HCT116 (cell line): ENCODE measurements around the gene MAPK1. TPM values are rescaled to one million over a fixed set of nuclear protein-coding genes. Genes with fewer than 3 reads are reported as not detected.

Source experiments
- ATAC-seq: fragments of 200-7000 bp; cut with Tn5 transposase; 2 replicates; pipeline ENCODE4 v1.9.1; 2020; ENCODE audit warnings: mild to moderate bottlenecking, moderate library complexity
- BruUV-seq: library from RNA; stranded (reverse); fragments of 400-500 nt; replicated peaks from 2 replicates; lab custom pipeline; 2021; lab: Mats Ljungman, UMichigan
- CTCF ChIA-PET: fragments of 300-600 bp; sonication (Branson Sonifier 250); formaldehyde crosslinking; loops from one replicate; lab custom pipeline; 2021; ENCODE audit warnings: antibody characterized with exemption; lab: Charles Lee
- POLR2A ChIA-PET: fragments of 300-600, 350-600 bp; sonication (Branson Sonifier 250); formaldehyde crosslinking; loops from one replicate; lab custom pipeline; 2021; ENCODE audit warnings: antibody characterized with exemption; lab: Charles Lee
- RAD21 ChIA-PET, 2 experiments: fragments of 300-600 bp; sonication (Branson Sonifier 250); formaldehyde crosslinking; loops; one replicate each; lab custom pipeline; 2023; ENCODE audit warnings: low total read pairs in 2 of 2; ENCODE audit not compliant: uncharacterized antibody in 2 of 2, unreplicated experiment in 2 of 2, low non-redundant PET in 1 of 2; lab: Charles Lee
- DNase-seq: peaks from one replicate; pipeline ENCODE4 v3.0.0-alpha.2; 2010; ENCODE audit warnings: low read depth, low spot score
- H2AFZ ChIP-seq: fragments of 200-600 bp; shearing (Covaris generic), sonication (generic); 2 replicates; pipeline ENCODE4 v1.6.1; 2017; ENCODE audit warnings: low read depth, mixed run types, mixed read lengths, antibody characterized with exemption, low read length; ENCODE audit not compliant: poor library complexity, severe bottlenecking
- H3K27ac ChIP-seq: 2 replicates; pipeline ENCODE4 v1.5.1; 2012; ENCODE audit warnings: low read depth, low read length
- H3K27me3 ChIP-seq: fragments of 200-600 bp; sonication (generic); 2 replicates; pipeline ENCODE4 v1.6.1; 2016; ENCODE audit warnings: mixed run types, low read length, mixed read lengths; ENCODE audit not compliant: insufficient read depth
- H3K36me3 ChIP-seq, 2 experiments: fragments of 200-500 bp in 1 of 2; fragments of 200-600 bp in 1 of 2; sonication (Bioruptor generic) in 1 of 2; sonication (generic) in 1 of 2; 2 replicates each; pipeline versions ENCODE4 v1.5.1 to v1.6.1; 2014 to 2016; ENCODE audit warnings: low read length in 2 of 2, inconsistent platforms in 1 of 2, mixed read lengths in 1 of 2, mixed run types in 1 of 2; ENCODE audit not compliant: insufficient read depth in 2 of 2, control insufficient read depth in 1 of 2
- H3K4me1 ChIP-seq, 2 experiments: fragments of 200-600 bp in 1 of 2; sonication (generic) in 1 of 2; 2 replicates each; pipeline versions ENCODE4 v1.5.1 to v1.6.1; 2012 to 2017; ENCODE audit warnings: low read length in 2 of 2, inconsistent platforms in 1 of 2, mild to moderate bottlenecking in 1 of 2, mixed read lengths in 1 of 2, mixed run types in 1 of 2, moderate library complexity in 1 of 2; ENCODE audit not compliant: insufficient read depth in 2 of 2, control insufficient read depth in 1 of 2
- H3K4me2 ChIP-seq: fragments of 200-600 bp; sonication (generic); 2 replicates; pipeline ENCODE4 v1.6.1; 2017; ENCODE audit warnings: mixed run types, low read length, mixed read lengths
- H3K4me3 ChIP-seq, 2 experiments: fragments of 200-600 bp in 1 of 2; sonication (generic) in 1 of 2; replicated peaks in 1 of 2; 2 replicates each; pipeline ENCODE4 v1.5.1; 2011 to 2016; ENCODE audit warnings: low read length in 2 of 2, control low read depth in 1 of 2, low read depth in 1 of 2, mild to moderate bottlenecking in 1 of 2, mixed read lengths in 1 of 2, mixed run types in 1 of 2
- H3K79me2 ChIP-seq: fragments of 200-600 bp; sonication (generic); 2 replicates; pipeline ENCODE4 v1.6.1; 2017; ENCODE audit warnings: mild to moderate bottlenecking, mixed run types, low read length, moderate library complexity, mixed read lengths; ENCODE audit not compliant: insufficient read depth
- H3K9ac ChIP-seq: fragments of 200-600 bp; sonication (generic); 2 replicates; pipeline ENCODE4 v1.6.1; 2016; ENCODE audit warnings: low read length, mixed read lengths
- H3K9me2 ChIP-seq: fragments of 200-600 bp; sonication (generic), shearing (Covaris generic); 2 replicates; pipeline ENCODE4 v1.6.1; 2017; ENCODE audit warnings: mixed run types, mild to moderate bottlenecking, moderate library complexity; ENCODE audit not compliant: insufficient read depth
- H3K9me3 ChIP-seq, 2 experiments: fragments of 200-500 bp in 1 of 2; fragments of 200-600 bp in 1 of 2; sonication (Bioruptor generic) in 1 of 2; sonication (generic) in 1 of 2; 2 replicates each; pipeline ENCODE4 v1.6.1; 2014 to 2017; ENCODE audit warnings: low read length in 2 of 2, mixed read lengths in 2 of 2, inconsistent platforms in 1 of 2, low read depth in 1 of 2, mild to moderate bottlenecking in 1 of 2, mixed run types in 1 of 2, moderate library complexity in 1 of 2; ENCODE audit not compliant: control insufficient read depth in 1 of 2, insufficient read depth in 1 of 2
- H4K20me1 ChIP-seq: fragments of 200-600 bp; sonication (generic), shearing (Covaris generic); 2 replicates; pipeline ENCODE4 v1.6.1; 2017; ENCODE audit warnings: mixed run types, mild to moderate bottlenecking, moderate library complexity; ENCODE audit not compliant: insufficient read depth
- CTCF ChIP-seq, 3 experiments: fragments of 200-600 bp in 1 of 3; sonication (generic) in 1 of 3; IDR thresholded peaks in 2 of 3; conservative IDR thresholded peaks in 1 of 3; 2 replicates each; pipeline ENCODE4 v1.5.1; 2012 to 2017; ENCODE audit warnings: low read depth in 2 of 3, low read length in 2 of 3, antibody characterized with exemption in 1 of 3, borderline replicate concordance in 1 of 3, control low read depth in 1 of 3, mild to moderate bottlenecking in 1 of 3, mixed read lengths in 1 of 3, mixed run types in 1 of 3, moderate library complexity in 1 of 3; ENCODE audit not compliant: insufficient read depth in 1 of 3
- EGR1 ChIP-seq: IDR thresholded peaks from 2 replicates; pipeline ENCODE4 v1.6.1; 2012; ENCODE audit warnings: low read depth
- ELF1 ChIP-seq: IDR thresholded peaks from 2 replicates; pipeline ENCODE4 v1.6.1; 2012; ENCODE audit warnings: low read depth, borderline replicate concordance
- FOSL1 ChIP-seq: IDR thresholded peaks from 2 replicates; pipeline ENCODE4 v1.6.1; 2012; ENCODE audit warnings: low read depth
- SIN3A ChIP-seq: IDR thresholded peaks from 2 replicates; pipeline ENCODE4 v1.6.1; 2012; ENCODE audit warnings: low read depth
- SP1 ChIP-seq: IDR thresholded peaks from 2 replicates; pipeline ENCODE4 v1.6.1; 2012; ENCODE audit warnings: low read depth
- TCF7L2 ChIP-seq: IDR thresholded peaks from 2 replicates; pipeline ENCODE4 v1.7.0; 2011; ENCODE audit warnings: borderline replicate concordance, inconsistent platforms; ENCODE audit not compliant: insufficient read depth, insufficient read length; ENCODE audit errors: extremely low read depth
- ZFX ChIP-seq: fragments of 450-650 bp; IDR thresholded peaks from 2 replicates; pipeline ENCODE4 v1.6.1; 2017
- intact Hi-C: fragments of 100-400 bp; cut with micrococcal nuclease; formaldehyde crosslinking; loops from 2 replicates; pipeline ENCODE4 v1.10.0; 2022
- total RNA-seq: library from RNA; stranded (reverse); gene quantifications from one replicate; pipeline ENCODE4 v1.2.1, GENCODE V29; 2021; ENCODE audit not compliant: unreplicated experiment

The MAPK1 gene
- total RNA-seq, 1 experiment from 2014 or later, result 137 TPM

DNA sequence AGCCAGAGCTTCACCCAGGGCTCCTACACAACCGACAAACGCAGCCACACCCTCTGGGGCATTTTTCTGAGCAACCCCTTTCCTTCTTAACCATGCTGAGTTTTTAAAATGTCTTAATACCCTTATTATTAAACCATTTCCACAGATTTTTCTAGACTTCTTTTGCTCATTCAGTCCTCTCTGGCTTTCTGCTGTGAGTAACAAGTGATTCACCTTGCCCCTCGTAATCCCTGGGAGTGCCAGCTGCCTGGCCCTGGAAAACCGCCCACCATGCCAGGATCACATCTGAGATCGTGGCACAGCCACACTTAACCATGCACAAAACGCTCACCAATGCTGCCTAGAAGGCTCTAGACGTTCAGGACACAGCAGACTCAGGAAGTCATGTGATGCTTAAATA lies 157.3 kb downstream of the MAPK1 start:
- H3K4me3 ChIP-seq, result no peak overlapping the region
- peaks cover 0 to 7% of the 10 kb centered on the region in 2 experiments; a peak in 1 of 4 replicates for H3K4me1 ChIP-seq
- BruUV-seq, result no TSS peak
- no peak overlapping the region for H3K9ac ChIP-seq
- CTCF ChIA-PET, result no interaction called here
- H3K9me2 ChIP-seq, result no peaks in the 10 kb centered on the region
- no peak for DNase-seq
- no peak overlapping the region for H3K27ac ChIP-seq
- H3K4me2 ChIP-seq, result no peak overlapping the region
- no peaks in the 10 kb centered on the region for H3K9me3 ChIP-seq
- H3K79me2 ChIP-seq, result no peaks in the 10 kb centered on the region
- no peaks in the 10 kb centered on the region for H3K36me3 ChIP-seq
- no peak overlapping the region for H2AFZ ChIP-seq
- intact Hi-C loops, result no loop called here
- no peaks in the 10 kb centered on the region for H3K27me3 ChIP-seq
- ATAC-seq, result no peak
- TF ChIP-seq ELF1 (no peak), FOSL1 (no peak), CTCF (IDR thresholded peaks at IDR 0.05 in 2 of 3, conservative IDR thresholded peaks at IDR 0.05 in 1 of 3; ENCODE audit: borderline replicate concordance in 1 of 3, insufficient read depth in 1 of 3, low read depth in 2 of 3, low read length in 2 of 3) (no peak), EGR1 (no peak), ZFX (no peak)
- RAD21 ChIA-PET, result no interaction called here
- POLR2A ChIA-PET, result no interaction called here
- H4K20me1 ChIP-seq, result no peaks in the 10 kb centered on the region

DNA sequence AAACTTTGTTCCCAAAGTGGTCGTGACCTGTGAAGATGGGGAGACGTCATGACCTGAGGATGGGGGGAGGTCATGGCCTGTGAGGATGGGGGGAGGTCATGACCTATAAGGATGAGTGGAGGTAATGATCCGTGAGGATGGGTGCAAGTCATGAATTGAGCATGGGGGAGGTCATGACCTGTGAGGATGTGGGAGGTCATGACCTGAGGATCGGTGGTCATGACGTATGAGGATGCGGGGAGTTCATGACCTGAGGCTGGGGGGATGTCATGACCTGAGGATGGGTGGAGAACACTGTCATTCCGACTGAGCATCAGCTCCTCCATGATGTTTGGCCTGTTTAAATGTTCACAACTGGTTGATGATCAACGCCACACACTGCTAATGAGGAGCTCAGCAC lies 157.8 kb downstream of the MAPK1 start:
- TF ChIP-seq SP1, result no peak
- TF ChIP-seq TCF7L2, result no peak
- no peak for TF ChIP-seq SIN3A
- TF ChIP-seq, all 23 proteins: peak for 0
- BruUV-seq, result no TSS peak
- Histone ChIP-seq H3K27ac (no peak overlapping the region), H3K4me3 (no peak overlapping the region), H3K9ac (no peak overlapping the region), H3K4me2 (no peak overlapping the region), H3K79me2 (no peaks in the 10 kb centered on the region), H3K9me2 (no peaks in the 10 kb centered on the region), H3K9me3 (no peaks in the 10 kb centered on the region), H2AFZ (no peak overlapping the region), H3K27me3 (no peaks in the 10 kb centered on the region), H4K20me1 (no peaks in the 10 kb centered on the region), H3K4me1 (peaks cover 0 to 7% of the 10 kb centered on the region in 2 experiments; a peak in 1 of 4 replicates), H3K36me3 (no peaks in the 10 kb centered on the region)
- ATAC-seq (no peak), DNase-seq (no peak)
- RAD21 ChIA-PET, result no interaction called here
- intact Hi-C loops, result no loop called here
- POLR2A ChIA-PET, result no interaction called here
- CTCF ChIA-PET, result no interaction called here
